GM13976 (cell line): ENCODE measurements around the gene PER3.

Experiments used
- DNase-seq: peaks from one replicate; pipeline ENCODE4 v3.0.0; 2012; ENCODE audit warnings: low spot score
- in situ Hi-C: fragments of 300-500 bp; cut with MboI; formaldehyde crosslinking; loops from one replicate; pipeline ENCODE4 v1.12.0; 2022; ENCODE audit warnings: low sequenced_read_pairs, mixed read lengths, inconsistent platforms; ENCODE audit not compliant: unreplicated experiment
- TF ChIP-seq, protein P1 (sequence below): IDR thresholded peaks from 2 replicates; pipeline ENCODE4 v1.5.1; 2012; ENCODE audit warnings: borderline replicate concordance, mild to moderate bottlenecking; ENCODE audit not compliant: insufficient read depth; ENCODE audit errors: extremely low read depth, missing control alignments, control extremely low read depth

The PER3 gene

DNA sequence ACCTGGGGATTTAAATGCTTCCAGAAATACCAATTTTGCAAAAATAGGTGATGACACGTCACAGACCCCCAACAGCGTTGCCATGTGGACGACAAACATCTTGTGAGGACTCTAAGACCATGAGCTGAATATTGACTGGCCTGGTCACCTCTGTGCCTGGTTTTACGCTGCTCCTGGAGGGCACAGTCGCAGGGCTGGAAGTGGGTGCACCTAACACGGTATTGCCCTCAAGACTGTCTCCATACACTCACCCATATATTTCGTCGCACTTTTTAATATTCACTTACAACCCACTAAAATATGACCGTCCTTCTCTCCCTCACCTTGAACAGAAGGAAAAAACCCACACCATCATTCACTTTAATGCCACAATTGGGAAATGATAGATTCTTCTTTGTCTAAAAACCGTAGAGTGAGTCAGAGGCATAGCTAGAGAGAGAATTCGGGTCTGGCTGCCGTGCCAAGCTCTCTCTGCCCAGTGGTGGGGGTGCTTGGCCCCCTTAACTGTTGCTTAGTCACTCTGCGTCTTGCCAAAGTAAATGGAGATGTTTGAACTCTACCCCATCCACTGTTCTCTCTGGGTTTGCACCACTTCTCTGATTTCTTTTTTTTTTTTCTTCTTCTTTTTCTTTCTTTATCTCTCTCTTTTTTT lies 109.6 kb downstream of the PER3 start:
- TF ChIP-seq, protein P1, sequence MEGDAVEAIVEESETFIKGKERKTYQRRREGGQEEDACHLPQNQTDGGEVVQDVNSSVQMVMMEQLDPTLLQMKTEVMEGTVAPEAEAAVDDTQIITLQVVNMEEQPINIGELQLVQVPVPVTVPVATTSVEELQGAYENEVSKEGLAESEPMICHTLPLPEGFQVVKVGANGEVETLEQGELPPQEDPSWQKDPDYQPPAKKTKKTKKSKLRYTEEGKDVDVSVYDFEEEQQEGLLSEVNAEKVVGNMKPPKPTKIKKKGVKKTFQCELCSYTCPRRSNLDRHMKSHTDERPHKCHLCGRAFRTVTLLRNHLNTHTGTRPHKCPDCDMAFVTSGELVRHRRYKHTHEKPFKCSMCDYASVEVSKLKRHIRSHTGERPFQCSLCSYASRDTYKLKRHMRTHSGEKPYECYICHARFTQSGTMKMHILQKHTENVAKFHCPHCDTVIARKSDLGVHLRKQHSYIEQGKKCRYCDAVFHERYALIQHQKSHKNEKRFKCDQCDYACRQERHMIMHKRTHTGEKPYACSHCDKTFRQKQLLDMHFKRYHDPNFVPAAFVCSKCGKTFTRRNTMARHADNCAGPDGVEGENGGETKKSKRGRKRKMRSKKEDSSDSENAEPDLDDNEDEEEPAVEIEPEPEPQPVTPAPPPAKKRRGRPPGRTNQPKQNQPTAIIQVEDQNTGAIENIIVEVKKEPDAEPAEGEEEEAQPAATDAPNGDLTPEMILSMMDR, result no peak
- in situ Hi-C loops, result no loop called here
- no peak for DNase-seq
